Calu3 (cell line): Measurements from ENCODE around the gene ABTB2. TPM values are rescaled to one million over a fixed set of nuclear protein-coding genes. Genes with fewer than 3 reads are reported as not detected.

Experiments
- BruUV-seq: library from RNA; stranded (reverse); fragments of 400-500 nt; replicated peaks from 2 replicates; lab custom pipeline; 2021; lab: Mats Ljungman, UMichigan
- CTCF ChIA-PET: fragments of 300-600 bp; sonication (Branson Sonifier 250); formaldehyde crosslinking; loops from one replicate; lab custom pipeline; 2022; ENCODE audit warnings: antibody characterized with exemption; lab: Charles Lee
- DNase-seq: peaks from one replicate; pipeline ENCODE4 v3.0.0; 2022
- H3K27ac Mint-ChIP-seq: one replicate; pipeline ENCODE4 v1.8.0; 2022; ENCODE audit warnings: mixed read lengths; ENCODE audit not compliant: unreplicated experiment
- H3K27me3 Mint-ChIP-seq: one replicate; pipeline ENCODE4 v1.8.0; 2022; ENCODE audit warnings: mixed read lengths; ENCODE audit not compliant: unreplicated experiment
- H3K36me3 Mint-ChIP-seq: one replicate; pipeline ENCODE4 v1.8.0; 2022; ENCODE audit warnings: mild to moderate bottlenecking, moderate library complexity, mixed read lengths; ENCODE audit not compliant: insufficient read depth, unreplicated experiment
- H3K4me1 Mint-ChIP-seq: one replicate; pipeline ENCODE4 v1.8.0; 2022; ENCODE audit warnings: mild to moderate bottlenecking, low read depth, mixed read lengths; ENCODE audit not compliant: unreplicated experiment
- H3K4me3 Mint-ChIP-seq: one replicate; pipeline ENCODE4 v1.8.0; 2022; ENCODE audit warnings: mild to moderate bottlenecking, low read depth, moderate library complexity, mixed read lengths; ENCODE audit not compliant: unreplicated experiment
- H3K9me3 Mint-ChIP-seq: one replicate; pipeline ENCODE4 v1.8.0; 2022; ENCODE audit warnings: low read depth, mixed read lengths; ENCODE audit not compliant: unreplicated experiment
- CTCF ChIP-seq: fragments of 200-600 bp; IDR thresholded peaks from one replicate; pipeline ENCODE4 v1.8.0; 2022; ENCODE audit warnings: antibody characterized with exemption; ENCODE audit not compliant: unreplicated experiment
- intact Hi-C: fragments of 100-400 bp; cut with micrococcal nuclease; formaldehyde crosslinking; loops from one replicate; pipeline ENCODE4 v1.10.0; 2022; ENCODE audit not compliant: unreplicated experiment
- total RNA-seq: library from RNA; stranded (reverse); gene quantifications from 2 replicates; pipeline ENCODE4 v1.2.3, GENCODE V29; 2022

ABTB2 gene
- total RNA-seq, 1 experiment from 2014 or later: 24.8 TPM

- no peaks in the 10 kb centered on the region for H3K9me3 Mint-ChIP-seq
- BruUV-seq: no TSS peak
- TF ChIP-seq CTCF: no peak
- H3K27me3 Mint-ChIP-seq: no peaks in the 10 kb centered on the region
- intact Hi-C loops: no loop called here
- no peak overlapping the region for H3K27ac Mint-ChIP-seq
- DNase-seq: no peak
- H3K4me3 Mint-ChIP-seq: no peak overlapping the region
- H3K4me1 Mint-ChIP-seq: no peaks in the 10 kb centered on the region
- H3K36me3 Mint-ChIP-seq: peaks cover 46% of the 10 kb centered on the region
- CTCF ChIA-PET: interaction anchor here (0.6 kb wide), 2 partner anchors 68 to 165 kb away, joined by 3 read pairs; no protein-coding TSS in a partner anchor
These were observed 205.6 kb downstream of the ABTB2 start for GRCh38 chr11:34151916-34152845.

- BruUV-seq: TSS peak; percentile 44
- CTCF ChIA-PET: no interaction called here
These were observed 206.6 kb downstream of the ABTB2 start for GRCh38 chr11:34151166-34151565.

GRCh38 chr11:34150494-34151151, 207.2 kb downstream of the ABTB2 start:
- no peak for DNase-seq
- no peak for TF ChIP-seq CTCF
- H3K27me3 Mint-ChIP-seq: no peaks in the 10 kb centered on the region
- CTCF ChIA-PET: interaction anchor here (0.5 to 1.6 kb wide), 2 partner anchors 24 to 44 kb away, joined by 3 to 6 read pairs; no protein-coding TSS in a partner anchor
- intact Hi-C loops: no loop called here
- no peak overlapping the region for H3K27ac Mint-ChIP-seq
- H3K36me3 Mint-ChIP-seq: peaks cover 44% of the 10 kb centered on the region
- no peaks in the 10 kb centered on the region for H3K4me1 Mint-ChIP-seq
- no peak overlapping the region for H3K4me3 Mint-ChIP-seq
- no TSS peak for BruUV-seq
- no peaks in the 10 kb centered on the region for H3K9me3 Mint-ChIP-seq

More at GRCh38 chr11:34151166-34151565, 206.6 kb downstream of the ABTB2 start:
- intact Hi-C loops: no loop called here
- no peak overlapping the region for H3K27ac Mint-ChIP-seq
- H3K36me3 Mint-ChIP-seq: peaks cover 42% of the 10 kb centered on the region
- no peak for TF ChIP-seq CTCF
- H3K4me1 Mint-ChIP-seq: no peaks in the 10 kb centered on the region
- no peaks in the 10 kb centered on the region for H3K27me3 Mint-ChIP-seq
- no peaks in the 10 kb centered on the region for H3K9me3 Mint-ChIP-seq
- H3K4me3 Mint-ChIP-seq: no peak overlapping the region
- DNase-seq: no peak

GRCh38 chr11:34149786-34150185, 208.0 kb downstream of the ABTB2 start:
- CTCF ChIA-PET: interaction anchor here (0.5 to 1.6 kb wide), 2 partner anchors 24 to 43 kb away, joined by 3 to 6 read pairs; no protein-coding TSS in a partner anchor
- TF ChIP-seq CTCF: peak; percentile 50
- Mint-ChIP-seq H3K4me3 (no peak overlapping the region), H3K27ac (no peak overlapping the region), H3K36me3 (peaks cover 46% of the 10 kb centered on the region), H3K27me3 (no peaks in the 10 kb centered on the region), H3K4me1 (no peaks in the 10 kb centered on the region), H3K9me3 (no peaks in the 10 kb centered on the region)
- no TSS peak for BruUV-seq
- intact Hi-C loops: no loop called here
- peak; percentile 38 for DNase-seq
